NCI-H2029 treated with DMSO at 0.1 percent for 48 hours (cell line): ENCODE results near the gene SLC8A2.

ENCODE experiments used
- DNase-seq: peaks from one replicate; lab custom pipeline; 2025; lab: John Stamatoyannopoulos, UW

SLC8A2 gene

DNA sequence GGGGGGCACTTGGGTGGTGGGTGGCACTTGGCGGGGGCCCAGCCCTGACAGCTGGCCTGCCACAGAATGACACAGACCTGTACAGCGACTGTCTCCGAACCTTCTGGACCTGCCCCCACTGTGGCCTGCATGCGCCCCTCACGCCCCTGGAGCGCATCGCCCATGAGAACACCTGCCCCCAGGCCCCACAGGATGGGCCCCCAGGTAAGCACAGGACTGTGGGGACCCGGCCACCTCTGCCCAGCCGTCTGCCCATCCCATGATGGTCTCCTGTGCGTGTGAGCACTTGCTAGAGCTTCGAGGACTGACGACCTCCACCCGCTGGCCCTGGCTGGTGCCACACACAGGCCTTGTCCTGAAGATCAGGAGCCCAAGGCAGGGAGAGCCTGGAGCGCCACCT lies 90.6 kb downstream of the SLC8A2 start:
- no peak for DNase-seq

DNA sequence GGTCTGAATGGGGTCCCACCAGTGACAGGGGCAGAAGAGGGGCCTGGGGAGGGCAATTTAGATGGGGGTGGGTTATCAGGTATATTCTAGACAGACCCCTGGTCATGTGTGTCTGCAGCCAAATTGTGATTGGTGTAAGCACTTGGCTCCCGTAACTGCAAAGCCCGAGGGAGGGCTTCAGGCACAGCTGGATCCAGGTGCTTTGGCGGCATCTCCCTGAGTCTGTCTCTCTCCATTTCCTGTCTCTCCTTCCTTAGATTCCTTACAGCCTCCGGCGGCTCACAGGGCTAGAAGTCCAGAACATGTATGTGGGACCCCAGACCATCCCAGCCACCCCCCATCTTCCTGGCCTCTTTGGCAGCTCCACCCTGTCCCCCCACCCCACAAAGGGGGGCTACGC lies 91.1 kb downstream of the SLC8A2 start:
- DNase-seq = no peak

DNA sequence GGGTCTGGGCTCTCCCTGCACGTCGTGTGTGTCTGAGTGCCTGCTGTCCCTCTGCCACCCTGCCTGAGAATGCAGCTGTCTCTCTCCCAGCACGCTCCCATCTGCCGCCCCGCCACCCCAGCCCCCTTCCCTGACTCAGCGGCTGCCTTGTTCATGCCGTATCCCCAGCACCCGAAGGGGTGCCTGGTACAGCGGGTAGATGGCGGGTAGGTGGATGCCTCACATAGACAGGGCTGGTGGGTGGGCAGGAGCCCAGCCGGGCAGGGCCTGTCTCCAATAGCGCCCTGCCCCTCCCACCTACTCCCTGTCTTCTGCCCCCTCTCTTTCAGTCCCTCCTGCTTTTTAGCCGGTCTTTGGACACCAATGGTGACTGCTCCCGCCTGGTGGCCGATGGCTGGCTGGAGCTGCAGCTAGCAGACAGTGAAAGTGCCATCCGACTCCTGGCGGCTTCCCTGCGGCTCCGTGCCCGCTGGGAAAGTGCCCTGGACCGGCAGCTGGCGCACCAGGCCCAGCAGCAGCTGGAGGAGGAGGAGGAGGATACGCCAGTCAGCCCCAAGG lies 92.2 kb downstream of the SLC8A2 start:
- DNase-seq = no peak

DNA sequence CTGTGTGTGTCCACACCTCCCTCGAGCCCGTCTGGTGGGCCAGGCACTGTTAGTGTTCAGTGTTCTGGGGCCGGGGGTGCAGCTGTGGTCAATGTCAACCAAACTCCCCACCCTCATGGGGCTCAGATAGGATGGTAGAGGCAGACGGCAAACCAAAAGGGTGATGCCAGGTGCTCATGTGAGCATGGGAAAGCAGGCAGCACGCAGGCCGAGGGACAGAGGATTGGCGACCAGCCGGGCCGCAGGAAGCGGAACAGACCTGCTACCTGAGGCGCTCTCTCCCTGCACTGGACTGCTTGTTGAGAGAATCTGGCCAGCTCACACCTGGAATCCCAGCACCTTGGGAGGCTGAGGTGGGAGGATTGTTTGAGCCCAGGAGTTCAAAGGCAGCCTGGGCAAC lies 93.4 kb downstream of the SLC8A2 start:
- DNase-seq = no peak
